ENCODE data around the gene POU2F1.
"Not testable (repeated sequence)": the region's sequence is repeated elsewhere in the genome, so short reads cannot be mapped to it uniquely, and the experiment has no call there.

Gene POU2F1

GRCh38 chr1:167305706-167306277 lies 85.1 kb downstream of the POU2F1 start:
- no peak for TF ChIP-seq TARDBP (IDR thresholded peaks at IDR 0.05)
- TF ChIP-seq SP1 (IDR thresholded peaks at IDR 0.05) = no peak
- TF ChIP-seq CTBP1 (IDR thresholded peaks at IDR 0.05; ENCODE audit: borderline replicate concordance) = no peak
- TF ChIP-seq LEF1 (IDR thresholded peaks at IDR 0.05; ENCODE audit: borderline replicate concordance) = no peak
- TF ChIP-seq FOXK2 (IDR thresholded peaks at IDR 0.05) = no peak
- TF ChIP-seq FOXM1 (IDR thresholded peaks at IDR 0.05; ENCODE audit: borderline replicate concordance) = no peak
- TF ChIP-seq SUZ12 (IDR thresholded peaks at IDR 0.05) = no peak
- no peak for TF ChIP-seq ELF4 (IDR thresholded peaks at IDR 0.05)
- POLR2A ChIA-PET = no interaction called here
- CTCF ChIA-PET = no interaction called here
- DNase-seq (ENCODE audit: extremely low spot score) = no peak

DNA sequence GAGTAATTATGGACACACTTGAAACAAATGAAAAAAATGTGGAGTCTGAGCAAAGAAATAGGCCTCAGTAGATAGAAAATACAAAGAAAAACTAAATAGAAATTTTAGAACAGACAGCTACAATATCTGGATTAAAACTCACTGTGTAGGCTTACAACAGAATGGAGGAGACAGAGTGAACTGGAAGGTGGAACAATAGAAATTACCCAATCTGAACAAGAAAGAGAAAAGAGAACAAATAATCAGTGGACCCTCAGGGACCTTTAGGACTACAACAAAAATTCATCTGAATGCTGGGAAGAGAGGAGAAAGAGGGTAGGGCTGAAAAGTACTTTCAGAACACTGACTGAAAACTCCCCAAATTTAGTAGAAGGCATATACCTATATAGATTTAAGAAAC lies 90.0 kb downstream of the POU2F1 start:
- no peak for DNase-seq (ENCODE audit: extremely low spot score)
- CTCF ChIA-PET = no interaction called here
- POLR2A ChIA-PET = no interaction called here
- TF ChIP-seq SP1 (IDR thresholded peaks at IDR 0.05) (no peak), HDGF (IDR thresholded peaks at IDR 0.05; ENCODE audit: borderline replicate concordance) (no peak), FOXM1 (IDR thresholded peaks at IDR 0.05; ENCODE audit: borderline replicate concordance) (no peak), CTBP1 (IDR thresholded peaks at IDR 0.05; ENCODE audit: borderline replicate concordance) (no peak), NFRKB (IDR thresholded peaks at IDR 0.05) (no peak), ZNF384 (IDR thresholded peaks at IDR 0.05) (no peak), FOXK2 (IDR thresholded peaks at IDR 0.05) (no peak), FOXA1 (IDR thresholded peaks at IDR 0.05) (no peak), TARDBP (IDR thresholded peaks at IDR 0.05) (no peak), SUZ12 (IDR thresholded peaks at IDR 0.05) (no peak), ARNT (IDR thresholded peaks at IDR 0.05) (no peak)

DNA sequence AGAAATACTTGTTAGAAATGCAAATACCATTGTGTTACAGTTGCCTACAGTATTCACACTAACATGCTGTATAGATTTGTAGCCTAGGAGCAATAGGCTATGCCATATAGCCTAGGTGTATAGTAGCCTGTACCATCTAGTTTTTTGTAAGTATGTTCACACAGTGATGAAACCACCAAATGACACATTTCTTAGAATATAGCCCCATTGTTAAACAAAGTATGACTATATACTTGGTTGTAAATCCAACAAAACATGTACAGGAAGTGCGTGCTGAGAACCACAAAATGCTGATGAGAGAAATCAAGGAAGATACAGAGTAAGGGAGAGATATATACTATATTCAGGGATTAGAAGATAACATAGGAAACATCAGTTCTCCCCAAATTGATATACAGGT lies 92.2 kb downstream of the POU2F1 start:
- ChIA-PET POLR2A (no interaction called here), CTCF (no interaction called here)
- DNase-seq (ENCODE audit: extremely low spot score) = no peak
- TF ChIP-seq ARNT (IDR thresholded peaks at IDR 0.05) = no peak
- TF ChIP-seq ELF4 (IDR thresholded peaks at IDR 0.05) = no peak
- TF ChIP-seq FOXA1 (IDR thresholded peaks at IDR 0.05) = no peak
- TF ChIP-seq BHLHE40 (IDR thresholded peaks at IDR 0.05; ENCODE audit: borderline replicate concordance) = no peak
- no peak for TF ChIP-seq HDGF (IDR thresholded peaks at IDR 0.05; ENCODE audit: borderline replicate concordance)
- TF ChIP-seq L3MBTL2 (conservative IDR thresholded peaks at IDR 0.05) = no peak
- no peak for TF ChIP-seq SUZ12 (IDR thresholded peaks at IDR 0.05)
- no peak for TF ChIP-seq NFRKB (IDR thresholded peaks at IDR 0.05)
- no peak for TF ChIP-seq SP1 (IDR thresholded peaks at IDR 0.05)
- no peak for TF ChIP-seq LEF1 (IDR thresholded peaks at IDR 0.05; ENCODE audit: borderline replicate concordance)
- TF ChIP-seq FOXK2 (IDR thresholded peaks at IDR 0.05) = no peak
- no peak for TF ChIP-seq ZNF384 (IDR thresholded peaks at IDR 0.05)
- TF ChIP-seq, protein P1, sequence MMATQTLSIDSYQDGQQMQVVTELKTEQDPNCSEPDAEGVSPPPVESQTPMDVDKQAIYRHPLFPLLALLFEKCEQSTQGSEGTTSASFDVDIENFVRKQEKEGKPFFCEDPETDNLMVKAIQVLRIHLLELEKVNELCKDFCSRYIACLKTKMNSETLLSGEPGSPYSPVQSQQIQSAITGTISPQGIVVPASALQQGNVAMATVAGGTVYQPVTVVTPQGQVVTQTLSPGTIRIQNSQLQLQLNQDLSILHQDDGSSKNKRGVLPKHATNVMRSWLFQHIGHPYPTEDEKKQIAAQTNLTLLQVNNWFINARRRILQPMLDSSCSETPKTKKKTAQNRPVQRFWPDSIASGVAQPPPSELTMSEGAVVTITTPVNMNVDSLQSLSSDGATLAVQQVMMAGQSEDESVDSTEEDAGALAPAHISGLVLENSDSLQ (IDR thresholded peaks at IDR 0.05) = no peak
- no peak for TF ChIP-seq CTBP1 (IDR thresholded peaks at IDR 0.05; ENCODE audit: borderline replicate concordance)
- TF ChIP-seq FOXM1 (IDR thresholded peaks at IDR 0.05; ENCODE audit: borderline replicate concordance) = no peak
- no peak for TF ChIP-seq TARDBP (IDR thresholded peaks at IDR 0.05)

- ChIA-PET CTCF (interaction anchor here (1.3 kb wide), 1 partner anchor 27 kb away, joined by 3 read pairs; no protein-coding TSS in a partner anchor), POLR2A (no interaction called here)
- DNase-seq (ENCODE audit: extremely low spot score) = no peak
- TF ChIP-seq FOXA1 (IDR thresholded peaks at IDR 0.05) = no peak
These were observed 94.0 kb downstream of the POU2F1 start for GRCh38 chr1:167314671-167315070.

- TF ChIP-seq ZNF384 (IDR thresholded peaks at IDR 0.05) (no peak), HDGF (IDR thresholded peaks at IDR 0.05; ENCODE audit: borderline replicate concordance) (no peak), L3MBTL2 (conservative IDR thresholded peaks at IDR 0.05) (no peak), SP1 (IDR thresholded peaks at IDR 0.05) (no peak), CTBP1 (IDR thresholded peaks at IDR 0.05; ENCODE audit: borderline replicate concordance) (no peak), FOXM1 (IDR thresholded peaks at IDR 0.05; ENCODE audit: borderline replicate concordance) (no peak), SUZ12 (IDR thresholded peaks at IDR 0.05) (no peak), BHLHE40 (IDR thresholded peaks at IDR 0.05; ENCODE audit: borderline replicate concordance) (no peak), TARDBP (IDR thresholded peaks at IDR 0.05) (no peak), FOXK2 (IDR thresholded peaks at IDR 0.05) (no peak), FOXA1 (IDR thresholded peaks at IDR 0.05) (no peak), NFRKB (IDR thresholded peaks at IDR 0.05) (no peak), LEF1 (IDR thresholded peaks at IDR 0.05; ENCODE audit: borderline replicate concordance) (no peak), ARNT (IDR thresholded peaks at IDR 0.05) (no peak)
- TF ChIP-seq, protein P1 (IDR thresholded peaks at IDR 0.05) = no peak
- ChIA-PET POLR2A (no interaction called here), CTCF (no interaction called here)
- DNase-seq (ENCODE audit: extremely low spot score) = no peak
These were observed 96.8 kb downstream of the POU2F1 start for GRCh38 chr1:167317463-167317862.

DNA sequence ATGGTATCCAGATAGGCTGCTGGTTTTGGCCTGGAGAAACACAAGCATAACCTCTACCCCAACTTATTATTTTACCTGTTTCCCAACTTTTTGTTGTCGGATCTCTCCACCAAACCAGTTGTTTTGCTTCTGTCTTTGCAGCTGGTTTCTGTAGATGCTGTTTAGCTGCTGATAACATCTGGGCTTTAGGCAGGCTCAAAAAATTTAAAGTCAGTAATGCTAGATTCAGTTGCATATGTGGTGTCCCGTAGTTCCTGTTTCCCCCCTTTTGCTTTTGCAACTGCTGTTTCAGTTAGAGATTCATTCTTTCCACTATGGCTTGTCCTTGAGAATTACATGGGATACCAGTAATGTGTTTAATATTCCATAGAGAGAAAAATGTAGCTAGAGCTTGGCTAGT lies 98.5 kb downstream of the POU2F1 start:
- DNase-seq (ENCODE audit: extremely low spot score); POLR2A ChIA-PET; CTCF ChIA-PET: not testable (repeated sequence)

DNA sequence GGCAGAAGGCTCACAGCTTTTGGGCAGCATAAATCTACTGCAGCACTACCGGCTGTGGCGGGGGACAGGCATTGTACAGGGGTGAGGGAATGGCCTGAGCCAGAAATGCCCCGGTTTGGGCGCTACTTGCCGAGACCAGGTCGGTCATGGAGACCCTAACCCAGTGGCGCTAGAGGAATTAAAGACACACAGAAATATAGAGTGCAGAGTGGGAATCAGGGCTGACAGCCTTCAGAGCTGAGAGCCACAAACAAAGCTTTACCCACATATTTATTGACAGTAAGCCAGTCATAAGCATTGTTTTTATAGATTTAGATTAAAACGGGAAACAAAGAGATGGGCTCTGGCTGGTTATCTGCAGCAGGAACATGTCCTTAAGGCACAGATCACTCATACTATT lies 101.8 kb downstream of the POU2F1 start:
- POLR2A ChIA-PET = no interaction called here
- no peak for TF ChIP-seq TARDBP (IDR thresholded peaks at IDR 0.05)
- TF ChIP-seq NFRKB (IDR thresholded peaks at IDR 0.05) = no peak
- TF ChIP-seq, protein P1 (IDR thresholded peaks at IDR 0.05) = no peak
- TF ChIP-seq ARNT (IDR thresholded peaks at IDR 0.05) = no peak
- no peak for TF ChIP-seq L3MBTL2 (conservative IDR thresholded peaks at IDR 0.05)
- TF ChIP-seq SP1 (IDR thresholded peaks at IDR 0.05) = no peak
- no peak for TF ChIP-seq BHLHE40 (IDR thresholded peaks at IDR 0.05; ENCODE audit: borderline replicate concordance)
- TF ChIP-seq HDGF (IDR thresholded peaks at IDR 0.05; ENCODE audit: borderline replicate concordance) = no peak
- no peak for TF ChIP-seq FOXA1 (IDR thresholded peaks at IDR 0.05)
- TF ChIP-seq FOXM1 (IDR thresholded peaks at IDR 0.05; ENCODE audit: borderline replicate concordance) = no peak
- no peak for TF ChIP-seq ZNF384 (IDR thresholded peaks at IDR 0.05)
- TF ChIP-seq SUZ12 (IDR thresholded peaks at IDR 0.05) = no peak
- no peak for TF ChIP-seq LEF1 (IDR thresholded peaks at IDR 0.05; ENCODE audit: borderline replicate concordance)
- TF ChIP-seq CTBP1 (IDR thresholded peaks at IDR 0.05; ENCODE audit: borderline replicate concordance) = no peak
- CTCF ChIA-PET = no interaction called here
- DNase-seq (ENCODE audit: extremely low spot score) = no peak

All from HEK293T (cell line).